ENCODE data around the gene CHRM5.

CHRM5 gene

GRCh38 chr15:34102175-34102925, 134.1 kb downstream of the CHRM5 start:
- no peak for DNase-seq

GRCh38 chr15:34106423-34106822, 138.1 kb downstream of the CHRM5 start:
- no peak for DNase-seq

GRCh38 chr15:34107315-34107714, 139.0 kb downstream of the CHRM5 start:
- no peak for DNase-seq

- no peak for DNase-seq
Measured at GRCh38 chr15:34109797-34110663, 141.7 kb downstream of the CHRM5 start.

GRCh38 chr15:34111488-34111887, 143.2 kb downstream of the CHRM5 start:
- DNase-seq: no peak

GRCh38 chr15:34114215-34114614, 145.9 kb downstream of the CHRM5 start:
- DNase-seq: no peak

GRCh38 chr15:34114739-34115138, 146.4 kb downstream of the CHRM5 start:
- no peak for DNase-seq

GRCh38 chr15:34116620-34117019, 148.3 kb downstream of the CHRM5 start:
- DNase-seq: no peak

Measured in NCI-H187 (cell line).